Activated T-cell treated with anti-CD3 and anti-CD28 coated beads, Interleukin-2, amount 50 U/mL, for 72 hours (primary cell): ENCODE results near the gene SHANK3. TPM values are rescaled to one million over a fixed set of nuclear protein-coding genes. Genes with fewer than 3 reads are reported as not detected.

Source experiments
- ATAC-seq, 2 donors: fragments of 150-1000 bp; cut with Tn5 transposase; replicated peaks in 1 of 2; 2 replicates each; pipeline ENCODE4 v1.10.0; 2021; ENCODE audit warnings: moderate library complexity in 2 of 2, mild to moderate bottlenecking in 1 of 2
- DNase-seq, 2 donors: peaks; one replicate each; pipeline ENCODE4 v3.0.0; 2021 to 2022; ENCODE audit warnings: mixed read lengths in 1 of 2
- H3K27ac Mint-ChIP-seq: one replicate; pipeline ENCODE4 v1.8.0; 2022; ENCODE audit warnings: mild to moderate bottlenecking, moderate library complexity, mixed read lengths
- H3K27me3 Mint-ChIP-seq: one replicate; pipeline ENCODE4 v1.8.0; 2022; ENCODE audit warnings: low read depth, mixed read lengths
- H3K36me3 Mint-ChIP-seq, 2 donors: one replicate each; pipeline ENCODE4 v1.8.0; 2022; ENCODE audit warnings: mixed read lengths in 2 of 2, mild to moderate bottlenecking in 1 of 2; ENCODE audit not compliant: insufficient read depth in 2 of 2
- H3K4me1 Mint-ChIP-seq: one replicate; pipeline ENCODE4 v1.8.0; 2022; ENCODE audit warnings: low read depth, mixed read lengths
- H3K4me3 Mint-ChIP-seq, 2 donors: one replicate each; pipeline ENCODE4 v1.8.0; 2022; ENCODE audit warnings: mild to moderate bottlenecking in 2 of 2, mixed read lengths in 2 of 2, moderate library complexity in 2 of 2
- H3K9me3 Mint-ChIP-seq, 2 donors: one replicate each; pipeline ENCODE4 v1.8.0; 2022; ENCODE audit warnings: mixed read lengths in 2 of 2
- total RNA-seq, 2 donors: library from RNA; stranded (reverse); gene quantifications; one replicate each; pipeline ENCODE4 v1.2.3, GENCODE V29; 2022

The SHANK3 gene
- total RNA-seq, 2 donors from 2014 or later: 0.19 to 0.24 TPM

- Mint-ChIP-seq H3K4me1 (peaks cover 7% of the 10 kb centered on the region), H3K36me3 (peaks cover 0 to 5% of the 10 kb centered on the region in 2 donors), H3K27ac (no peak overlapping the region), H3K4me3 (no peak overlapping the region), H3K9me3 (peaks cover 0 to 3% of the 10 kb centered on the region in 2 donors), H3K27me3 (peaks cover 30% of the 10 kb centered on the region)
- no peak for DNase-seq
- ATAC-seq: no peak
Observed at GRCh38 chr22:50676661-50677492, 4.3 kb downstream of the SHANK3 start.

DNA sequence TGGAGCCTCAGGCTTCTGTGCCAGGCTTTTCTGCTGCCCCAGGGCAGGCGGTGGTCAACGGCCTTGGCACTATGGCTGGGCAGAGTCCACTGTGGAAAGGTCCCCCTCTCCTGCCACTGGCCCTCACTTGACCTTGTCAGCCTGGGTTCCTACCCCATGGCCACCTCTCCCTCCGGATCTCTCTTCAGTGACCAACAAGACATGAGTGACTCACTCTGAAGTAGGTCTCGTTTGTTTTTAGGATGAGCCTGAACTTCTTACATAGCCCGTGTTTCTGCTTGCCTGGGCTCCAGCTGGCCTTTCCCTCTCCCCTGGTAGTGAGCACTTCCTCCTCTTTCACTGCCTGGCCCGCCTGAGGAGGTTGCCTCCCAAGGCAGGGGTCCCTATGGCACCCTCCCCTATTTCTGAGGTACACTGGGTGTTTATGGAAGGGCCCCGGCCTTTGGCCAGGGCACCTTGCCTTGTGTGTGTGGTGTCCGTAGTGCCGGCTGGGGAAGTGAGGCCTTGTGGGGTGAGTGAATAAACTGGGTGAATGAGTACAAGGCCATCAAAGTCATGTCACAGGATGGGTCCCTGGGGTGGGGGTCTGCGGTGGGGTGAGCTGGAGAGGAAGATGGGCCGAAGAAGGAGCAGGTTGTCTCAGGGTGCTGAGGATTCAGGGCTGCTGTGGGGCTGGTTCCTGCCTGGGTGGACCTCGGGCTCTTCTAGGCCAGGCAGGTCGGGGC, 5.0 kb downstream of the SHANK3 start:
- peaks cover 0 to 3% of the 10 kb centered on the region in 2 donors for H3K9me3 Mint-ChIP-seq
- no peak overlapping the region for H3K4me3 Mint-ChIP-seq
- H3K27me3 Mint-ChIP-seq: peaks cover 22% of the 10 kb centered on the region
- H3K27ac Mint-ChIP-seq: no peak overlapping the region
- DNase-seq: no peak
- peaks cover 5% of the 10 kb centered on the region for H3K4me1 Mint-ChIP-seq
- no peak for ATAC-seq
- peaks cover 0 to 4% of the 10 kb centered on the region in 2 donors for H3K36me3 Mint-ChIP-seq

GRCh38 chr22:50678218-50678650, 5.6 kb downstream of the SHANK3 start:
- no peaks in the 10 kb centered on the region for H3K4me1 Mint-ChIP-seq
- DNase-seq (no peak), ATAC-seq (no peak)
- no peak overlapping the region for H3K27ac Mint-ChIP-seq
- peaks cover 0 to 3% of the 10 kb centered on the region in 2 donors for H3K9me3 Mint-ChIP-seq
- peaks cover 17% of the 10 kb centered on the region for H3K27me3 Mint-ChIP-seq
- H3K4me3 Mint-ChIP-seq: no peak overlapping the region
- H3K36me3 Mint-ChIP-seq: no peaks in the 10 kb centered on the region

DNA sequence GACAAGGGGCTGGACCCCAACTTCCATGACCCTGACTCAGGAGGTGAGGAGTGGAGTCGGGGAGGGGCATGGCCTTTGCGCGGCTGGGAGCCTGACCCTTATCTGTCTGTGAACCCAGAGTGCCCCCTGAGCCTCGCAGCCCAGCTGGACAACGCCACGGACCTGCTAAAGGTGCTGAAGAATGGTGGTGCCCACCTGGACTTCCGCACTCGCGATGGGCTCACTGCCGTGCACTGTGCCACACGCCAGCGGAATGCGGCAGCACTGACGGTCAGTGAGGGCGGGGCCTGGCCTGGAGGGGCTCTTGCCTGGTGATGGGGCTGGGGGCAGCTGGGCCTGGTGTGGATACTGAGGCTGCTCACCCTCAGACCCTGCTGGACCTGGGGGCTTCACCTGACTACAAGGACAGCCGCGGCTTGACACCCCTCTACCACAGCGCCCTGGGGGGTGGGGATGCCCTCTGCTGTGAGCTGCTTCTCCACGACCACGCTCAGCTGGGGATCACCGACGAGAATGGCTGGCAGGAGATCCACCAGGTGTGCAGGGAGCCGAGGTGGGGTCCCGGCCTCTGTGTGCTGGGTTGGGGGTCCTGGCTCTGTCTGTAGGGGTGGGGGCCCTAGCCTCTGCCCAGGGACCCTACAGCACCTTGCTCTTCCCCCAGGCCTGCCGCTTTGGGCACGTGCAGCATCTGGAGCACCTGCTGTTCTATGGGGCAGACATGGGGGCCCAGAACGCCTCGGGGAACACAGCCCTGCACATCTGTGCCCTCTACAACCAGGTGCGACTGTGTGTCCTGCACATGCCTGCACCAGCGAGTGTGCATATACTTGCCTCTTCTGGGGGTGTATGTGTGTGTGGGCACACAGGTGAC, 6.3 kb downstream of the SHANK3 start:
- no peak for DNase-seq
- Mint-ChIP-seq H3K27me3 (peaks cover 16% of the 10 kb centered on the region), H3K4me3 (no peak overlapping the region)

GRCh38 chr22:50683086-50683993, 10.7 kb downstream of the SHANK3 start:
- Mint-ChIP-seq H3K27me3 (no peaks in the 10 kb centered on the region), H3K36me3 (no peaks in the 10 kb centered on the region), H3K4me3 (no peak overlapping the region), H3K9me3 (peaks cover 0 to 3% of the 10 kb centered on the region in 2 donors), H3K27ac (no peak overlapping the region), H3K4me1 (no peaks in the 10 kb centered on the region)
- DNase-seq: no peak
- no peak for ATAC-seq

More for the DNA sequence above, 6.3 kb downstream of the SHANK3 start:
- no peaks in the 10 kb centered on the region for H3K36me3 Mint-ChIP-seq
- no peak for ATAC-seq
- H3K4me1 Mint-ChIP-seq: no peaks in the 10 kb centered on the region
- peaks cover 0 to 3% of the 10 kb centered on the region in 2 donors for H3K9me3 Mint-ChIP-seq
- no peak overlapping the region for H3K27ac Mint-ChIP-seq

GRCh38 chr22:50683994-50684371, 11.4 kb downstream of the SHANK3 start:
- Mint-ChIP-seq H3K4me1 (no peaks in the 10 kb centered on the region), H3K9me3 (peaks cover 0 to 3% of the 10 kb centered on the region in 2 donors), H3K4me3 (no peak overlapping the region), H3K36me3 (no peaks in the 10 kb centered on the region), H3K27ac (no peak overlapping the region), H3K27me3 (no peaks in the 10 kb centered on the region)
- ATAC-seq: no peak
- DNase-seq: no peak

- Mint-ChIP-seq H3K36me3 (no peaks in the 10 kb centered on the region), H3K4me1 (no peaks in the 10 kb centered on the region), H3K4me3 (no peak overlapping the region), H3K9me3 (peaks cover 0 to 3% of the 10 kb centered on the region in 2 donors), H3K27me3 (no peaks in the 10 kb centered on the region), H3K27ac (no peak overlapping the region)
- no peak for DNase-seq
- no peak for ATAC-seq
Observed at GRCh38 chr22:50684501-50684900, 11.9 kb downstream of the SHANK3 start.

DNA sequence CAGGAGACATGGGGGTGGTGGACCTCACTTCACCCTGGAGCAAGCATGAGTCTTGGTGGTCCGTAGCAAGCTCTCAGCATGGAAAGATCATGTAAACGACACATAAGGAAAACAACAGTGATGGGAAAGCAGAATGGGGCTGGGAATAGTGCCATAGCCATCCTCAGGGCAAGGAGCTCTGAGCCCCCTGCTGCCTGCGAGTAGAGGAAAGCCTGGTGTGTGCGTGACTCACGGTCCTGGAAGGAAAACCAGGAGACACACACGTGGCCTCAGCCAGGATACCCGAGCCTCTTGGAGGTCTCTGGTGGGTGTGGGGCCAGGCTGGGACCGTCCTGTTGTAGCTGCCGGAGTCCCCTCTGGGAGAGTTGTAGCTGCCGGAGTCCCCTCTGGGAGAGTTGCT, 12.4 kb downstream of the SHANK3 start:
- ATAC-seq: no peak
- no peak overlapping the region for H3K27ac Mint-ChIP-seq
- DNase-seq: no peak
- no peak overlapping the region for H3K4me3 Mint-ChIP-seq
- no peaks in the 10 kb centered on the region for H3K27me3 Mint-ChIP-seq
- H3K36me3 Mint-ChIP-seq: no peaks in the 10 kb centered on the region
- H3K4me1 Mint-ChIP-seq: no peaks in the 10 kb centered on the region
- peaks cover 0 to 3% of the 10 kb centered on the region in 2 donors for H3K9me3 Mint-ChIP-seq

GRCh38 chr22:50686794-50687193, 14.2 kb downstream of the SHANK3 start:
- no peaks in the 10 kb centered on the region for H3K9me3 Mint-ChIP-seq
- ATAC-seq (no peak), DNase-seq (no peak)
- peaks cover 5% of the 10 kb centered on the region for H3K4me1 Mint-ChIP-seq
- H3K27me3 Mint-ChIP-seq: no peaks in the 10 kb centered on the region
- no peaks in the 10 kb centered on the region for H3K36me3 Mint-ChIP-seq
- no peak overlapping the region for H3K27ac Mint-ChIP-seq
- no peak overlapping the region for H3K4me3 Mint-ChIP-seq

DNA sequence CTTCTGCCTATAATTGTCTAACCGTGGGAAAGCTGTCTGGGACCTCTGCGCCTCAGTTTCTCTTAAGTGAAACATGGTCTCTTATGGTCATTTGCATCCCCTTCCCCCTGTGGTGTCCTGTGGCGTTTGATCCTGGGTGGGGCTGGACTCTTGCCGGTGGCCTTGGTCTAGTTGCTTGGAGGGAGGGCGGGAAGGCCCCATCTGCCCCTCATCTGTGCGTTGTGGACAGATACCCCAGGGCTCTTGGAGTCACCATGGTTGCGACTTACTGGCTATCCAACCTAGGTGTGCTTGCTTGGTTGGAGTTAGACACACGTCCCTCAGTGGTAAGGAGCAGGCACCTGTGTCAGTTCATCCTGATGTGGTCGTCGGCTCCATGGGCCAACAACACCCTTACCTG, 15.2 kb downstream of the SHANK3 start:
- Mint-ChIP-seq H3K27ac (no peak overlapping the region), H3K27me3 (no peaks in the 10 kb centered on the region), H3K36me3 (no peaks in the 10 kb centered on the region), H3K4me1 (peaks cover 10% of the 10 kb centered on the region), H3K9me3 (no peaks in the 10 kb centered on the region), H3K4me3 (no peak overlapping the region)
- ATAC-seq (no peak), DNase-seq (no peak)

- ATAC-seq (no peak), DNase-seq (no peak)
- H3K4me3 Mint-ChIP-seq: no peak overlapping the region
Observed at GRCh38 chr22:50688448-50688847, 15.8 kb downstream of the SHANK3 start.

GRCh38 chr22:50691521-50691920, 18.9 kb downstream of the SHANK3 start:
- Mint-ChIP-seq H3K27me3 (no peaks in the 10 kb centered on the region), H3K4me3 (peak overlapping the region in 1 of 2 donors; percentile 5), H3K36me3 (no peaks in the 10 kb centered on the region), H3K4me1 (peaks cover 10% of the 10 kb centered on the region), H3K9me3 (no peaks in the 10 kb centered on the region), H3K27ac (no peak overlapping the region)
- DNase-seq (peak; percentile 53 to 58), ATAC-seq (peak; percentile 53 to 75)

More at GRCh38 chr22:50688448-50688847, 15.8 kb downstream of the SHANK3 start:
- no peaks in the 10 kb centered on the region for H3K36me3 Mint-ChIP-seq
- H3K9me3 Mint-ChIP-seq: no peaks in the 10 kb centered on the region
- H3K27me3 Mint-ChIP-seq: no peaks in the 10 kb centered on the region
- H3K4me1 Mint-ChIP-seq: peaks cover 10% of the 10 kb centered on the region
- no peak overlapping the region for H3K27ac Mint-ChIP-seq
